Fibroblast of peridontal ligament (primary cell): Measurements from ENCODE around the gene OR6C68.
"Not testable (repeated sequence)": the region's sequence is repeated elsewhere in the genome, so short reads cannot be mapped to it uniquely, and the experiment has no call there.

Source experiments
- DNase-seq: peaks from one replicate; pipeline ENCODE4 v3.0.0-alpha.2; 2010; ENCODE audit errors: extremely low read depth

Gene OR6C68

DNA sequence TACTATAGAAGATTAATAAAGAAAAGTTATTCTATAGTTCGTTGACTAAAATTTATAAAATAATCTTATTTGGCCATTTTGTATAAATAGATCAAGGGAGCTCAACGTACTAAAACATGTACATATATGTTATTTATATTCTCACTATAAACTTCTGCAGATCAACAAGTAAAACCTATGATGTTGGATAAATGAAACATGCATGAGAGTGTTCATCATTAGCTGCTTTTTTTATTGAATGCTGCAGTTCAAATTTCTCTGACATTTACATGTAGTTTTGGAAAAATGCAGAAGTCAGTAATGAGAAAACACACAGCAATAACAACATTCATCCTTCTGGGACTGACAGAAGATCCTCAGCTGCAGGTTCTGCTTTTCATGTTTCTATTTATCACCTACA lies at the start of gene OR6C68:
TSS of gene OR6C68 (plus strand) at position 301 of the 400 bp plus-strand sequence. CDS start at position 301, 0 bp downstream.
- no peak for DNase-seq

GRCh38 chr12:55443776-55444175 lies 48.4 kb upstream of the OR6C68 start, which contains the start of gene OR6C2:
Gene OR6C2 (plus strand): TSS chr12:55444076. CDS start chr12:55452214, 8,138 bp downstream.
- DNase-seq: no peak

- no peak for DNase-seq
Observed at GRCh38 chr12:55445357-55445756, 46.8 kb upstream of the OR6C68 start.

DNA sequence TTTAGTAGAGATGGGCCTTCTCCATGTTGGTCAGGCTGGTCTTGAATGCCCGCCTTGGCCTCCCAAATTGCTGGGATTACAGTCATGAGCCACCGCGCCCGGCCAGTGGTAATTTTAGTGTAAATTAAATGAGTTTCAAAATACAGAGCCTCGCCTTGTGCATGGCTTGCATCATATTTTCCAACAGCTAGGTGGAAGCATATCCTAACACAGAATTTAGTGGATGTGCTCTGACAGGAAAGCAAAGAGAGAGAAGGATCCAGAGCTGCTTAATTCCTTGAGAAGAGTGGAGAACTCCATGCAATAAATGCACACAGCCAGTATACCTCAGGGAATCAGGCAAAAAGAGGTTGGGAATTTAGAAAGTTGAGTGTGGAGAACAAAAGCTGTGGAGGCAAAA lies 45.9 kb upstream of the OR6C68 start:
- DNase-seq: no peak

- no peak for DNase-seq
Observed at GRCh38 chr12:55448825-55449224, 43.4 kb upstream of the OR6C68 start.

- not testable (repeated sequence) for DNase-seq
Observed at GRCh38 chr12:55464926-55465325, 27.3 kb upstream of the OR6C68 start.

DNA sequence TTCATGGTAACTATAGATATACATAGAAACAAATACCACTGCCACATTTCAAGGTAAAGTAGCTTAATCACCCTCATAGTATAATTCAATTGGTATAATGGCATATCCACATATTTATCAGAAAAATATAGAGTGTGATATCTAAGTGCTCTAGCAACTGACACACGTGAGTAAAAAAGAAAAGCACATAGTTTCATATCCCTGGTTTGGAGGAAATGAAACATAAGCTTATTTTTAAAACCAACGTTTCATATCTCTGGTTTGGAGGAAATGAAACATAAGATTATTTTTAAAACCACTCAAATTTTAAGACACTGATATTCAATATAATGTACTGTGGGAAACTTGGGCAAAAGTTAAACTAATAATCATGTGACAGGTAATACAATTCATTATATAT lies 24.3 kb upstream of the OR6C68 start:
- DNase-seq: no peak

DNA sequence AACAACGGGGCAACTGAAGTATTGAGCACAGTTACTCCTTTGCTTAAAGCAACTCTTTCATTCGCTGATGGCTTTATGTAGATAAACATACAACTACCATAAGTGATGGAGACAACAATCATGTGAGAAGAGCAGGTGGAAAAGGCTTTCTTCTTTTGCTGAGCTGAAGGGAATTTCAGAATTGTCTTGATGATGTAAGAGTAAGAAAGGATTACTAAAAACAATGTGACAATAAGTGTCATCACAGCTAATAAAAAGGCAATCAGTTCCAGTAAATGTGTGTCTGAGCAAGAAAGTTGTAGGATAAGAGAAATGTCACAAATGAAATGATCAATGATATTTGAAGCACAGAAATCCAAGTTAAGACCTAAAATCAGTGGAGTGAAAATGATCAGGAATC lies 22.9 kb upstream of the OR6C68 start:
- DNase-seq: no peak

GRCh38 chr12:55470088-55470829 lies 21.9 kb upstream of the OR6C68 start, which contains the start of gene OR6C70:
Gene OR6C70 (minus strand): TSS chr12:55470138. CDS start chr12:55470138, 0 bp downstream.
- no peak for DNase-seq

GRCh38 chr12:55472264-55472663 lies 19.9 kb upstream of the OR6C68 start:
- no peak for DNase-seq

DNA sequence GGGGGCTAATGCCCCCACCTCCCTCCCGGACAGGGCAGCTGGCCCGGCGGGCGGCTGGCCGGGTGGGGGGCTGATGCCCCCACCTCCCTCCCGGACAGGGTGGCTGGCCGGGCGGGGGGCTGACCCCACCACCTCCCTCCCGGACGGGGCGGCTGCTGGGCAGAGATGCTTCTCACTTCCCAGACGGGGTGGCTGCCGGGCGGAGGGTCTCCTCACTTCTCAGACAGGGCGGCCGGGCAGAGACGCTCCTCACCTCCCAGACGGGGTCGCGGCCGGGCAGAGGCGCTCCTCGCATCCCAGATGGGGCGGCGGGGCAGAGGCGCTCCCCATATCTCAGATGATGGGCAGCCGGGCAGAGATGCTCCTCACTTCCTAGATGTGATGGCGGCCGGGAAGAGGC lies 13.0 kb upstream of the OR6C68 start:
- not testable (repeated sequence) for DNase-seq

DNA sequence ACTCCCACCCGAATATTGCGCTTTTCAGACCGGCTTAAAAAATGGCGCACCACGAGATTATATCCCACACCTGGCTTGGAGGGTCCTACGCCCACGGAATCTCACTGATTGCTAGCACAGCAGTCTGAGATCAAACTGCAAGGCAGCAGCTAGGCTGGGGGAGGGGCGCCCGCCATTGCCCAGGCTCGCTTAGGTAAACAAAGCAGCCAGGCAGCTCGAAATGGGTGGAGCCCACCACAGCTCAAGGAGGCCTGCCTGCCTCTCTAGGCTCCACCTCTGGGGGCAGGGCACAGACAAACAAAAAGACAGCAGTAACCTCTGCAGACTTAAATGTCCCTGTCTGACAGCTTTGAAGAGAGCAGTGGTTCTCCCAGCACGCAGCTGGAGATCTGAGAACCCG lies 7.9 kb upstream of the OR6C68 start:
- DNase-seq: not testable (repeated sequence)

DNA sequence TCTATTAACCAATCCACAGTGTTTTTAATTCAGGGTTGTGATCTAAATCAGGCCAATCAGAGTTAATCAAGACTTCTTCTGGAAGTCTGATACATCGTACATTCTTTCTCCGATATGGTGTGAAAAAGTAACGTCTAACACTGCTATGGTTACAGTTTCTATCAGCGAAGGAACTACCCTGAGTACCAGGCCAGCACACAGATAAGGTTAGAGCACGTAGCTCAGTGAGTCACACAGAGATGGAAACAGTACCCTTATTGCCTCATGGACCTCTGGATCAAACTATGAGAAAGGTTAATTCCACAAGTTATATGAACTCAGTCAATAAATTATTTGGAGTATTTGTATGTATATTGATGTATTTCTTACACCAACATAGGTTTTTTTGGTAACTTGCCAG lies 3.3 kb downstream of the OR6C68 start:
- no peak for DNase-seq

GRCh38 chr12:55499231-55499630 lies 7.1 kb downstream of the OR6C68 start:
- no peak for DNase-seq

DNA sequence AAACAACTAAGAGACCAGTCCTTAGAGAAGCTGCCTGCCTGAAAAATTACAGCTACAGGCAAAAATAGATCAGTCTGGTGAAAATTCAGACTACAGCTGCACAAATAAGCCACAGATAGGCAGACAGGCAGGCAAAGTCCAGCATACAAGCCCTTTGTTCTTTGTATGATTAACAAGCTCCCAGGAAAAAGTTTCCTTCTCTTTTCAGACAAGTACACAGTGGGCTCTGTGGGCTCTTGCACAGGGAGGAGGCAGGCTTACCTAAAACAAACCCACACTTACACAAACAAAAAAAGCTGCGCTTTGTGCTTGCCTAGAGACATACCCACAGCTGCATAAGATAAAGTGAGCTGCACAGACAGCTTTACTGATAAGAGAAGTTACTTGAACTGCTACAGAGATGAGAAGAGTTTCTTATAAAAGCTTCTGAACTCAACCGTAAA lies 7.7 kb downstream of the OR6C68 start:
- no peak for DNase-seq

GRCh38 chr12:55501601-55502000 lies 9.4 kb downstream of the OR6C68 start:
- no peak for DNase-seq

DNA sequence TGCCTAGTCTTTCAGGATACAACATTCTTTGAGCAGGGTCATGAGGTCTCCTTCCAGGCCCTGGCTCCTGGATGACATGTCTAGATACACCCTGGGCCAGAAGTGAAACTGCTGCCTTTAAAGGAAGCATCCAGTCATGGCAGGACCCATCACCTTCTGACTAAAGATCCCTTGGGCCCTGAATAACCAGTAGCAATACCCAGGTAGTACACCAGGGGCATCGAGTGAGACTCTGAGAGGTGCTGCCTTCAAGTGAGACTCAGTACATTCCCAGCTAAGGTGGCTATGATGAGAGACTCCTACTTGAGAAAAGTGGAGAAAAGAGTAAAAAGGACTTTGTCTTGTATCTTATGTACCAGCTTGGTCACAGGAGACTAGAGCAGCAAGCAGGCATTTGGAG lies 23.5 kb downstream of the OR6C68 start:
- no peak for DNase-seq

DNA sequence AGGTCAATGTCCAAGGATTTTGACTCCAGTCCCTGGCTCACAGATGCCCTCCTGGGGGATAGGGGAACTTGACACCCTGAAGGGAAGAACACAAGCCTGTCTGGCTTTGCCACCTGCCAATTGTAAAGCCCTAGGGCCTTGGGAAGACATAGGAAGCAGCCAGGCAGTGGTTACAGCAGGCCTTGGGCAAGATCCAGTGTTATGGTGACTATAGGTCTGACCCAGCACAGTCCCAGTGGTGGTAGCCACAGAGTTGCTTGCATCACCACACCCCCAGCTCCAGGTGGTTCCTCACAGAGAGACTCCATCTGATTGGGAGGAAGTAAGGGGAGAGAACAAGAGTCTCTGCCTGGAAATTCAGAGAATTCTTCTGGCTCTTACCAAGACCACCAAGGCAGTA lies 24.2 kb downstream of the OR6C68 start:
- DNase-seq: no peak
